ENCODE results near the gene SVEP1. TPM values are rescaled to one million over a fixed set of nuclear protein-coding genes. Genes with fewer than 3 reads are reported as not detected.

SVEP1 gene
- polyA plus RNA-seq, 3 donors: under 0.01 TPM; not detected in 2

- intact Hi-C loops (cut with micrococcal nuclease): loop anchor here in 1 of 2 donors (10.0 kb wide), 1 partner anchor 199 kb away; no protein-coding TSS in a partner anchor
- no peaks in the 10 kb centered on the region for H3K4me1 ChIP-seq (ENCODE audit: control insufficient read depth in 1 of 2, insufficient read depth in 2 of 2, low read length in 2 of 2)
- WGBS (ENCODE audit: insufficient coverage): no CpG with 5 or more reads among the region's 2 CpGs
- H3K79me2 ChIP-seq (ENCODE audit: insufficient read depth, low read length): no peaks in the 10 kb centered on the region
- peaks cover 0 to 3% (median 1%) of the 10 kb centered on the region in 3 donors for H3K27me3 Mint-ChIP-seq (ENCODE audit: low read depth in 3 of 3)
- H3K4me1 Mint-ChIP-seq: peaks cover 4% of the 10 kb centered on the region
- H3K27me3 ChIP-seq (ENCODE audit: control insufficient read depth in 2 of 2, insufficient read depth in 2 of 2, low read length in 2 of 2): no peaks in the 10 kb centered on the region
- no peak overlapping the region for H3K4me2 ChIP-seq (replicated peaks; ENCODE audit: extremely low read depth, low read length, poor library complexity, severe bottlenecking)
- H3K36me3 Mint-ChIP-seq: no peaks in the 10 kb centered on the region
- H2AFZ ChIP-seq (ENCODE audit: insufficient read depth, low read depth, low read length, poor library complexity, severe bottlenecking): no peak overlapping the region
- H3K4me3 Mint-ChIP-seq: peak overlapping the region in 1 of 2 donors; percentile 35
- no peaks in the 10 kb centered on the region for H3K36me3 ChIP-seq (replicated peaks in 1 of 2; ENCODE audit: control insufficient read depth in 1 of 2, insufficient read depth in 2 of 2, low read length in 2 of 2)
- no peaks in the 10 kb centered on the region for H4K20me1 ChIP-seq (ENCODE audit: insufficient read depth, low read length)
- no peak overlapping the region for H3K4me3 ChIP-seq (replicated peaks in 1 of 3; ENCODE audit: low read depth in 2 of 3, low read length in 3 of 3)
- no peak overlapping the region for H3K27ac Mint-ChIP-seq
- DNase-seq: no peak
- TF ChIP-seq CTCF (IDR thresholded peaks at IDR 0.05): no peak
- H3K9ac ChIP-seq (ENCODE audit: insufficient read depth, low read length, poor library complexity, severe bottlenecking): no peak overlapping the region
- no peaks in the 10 kb centered on the region for H3K9me3 ChIP-seq (replicated peaks in 1 of 2; ENCODE audit: control insufficient read depth in 1 of 2, insufficient read depth in 1 of 2, low read length in 2 of 2)
- no peak overlapping the region for H3K27ac ChIP-seq (ENCODE audit: low read depth in 1 of 2, low read length in 2 of 2)
- no peaks in the 10 kb centered on the region for H3K9me3 Mint-ChIP-seq
Measured at GRCh38 chr9:110426052-110426709, 153.4 kb downstream of the SVEP1 start.

- Histone ChIP-seq H3K4me1 (ENCODE audit: control insufficient read depth in 1 of 2, insufficient read depth in 2 of 2, low read length in 2 of 2) (no peaks in the 10 kb centered on the region), H2AFZ (ENCODE audit: insufficient read depth, low read depth, low read length, poor library complexity, severe bottlenecking) (no peak overlapping the region), H3K9ac (ENCODE audit: insufficient read depth, low read length, poor library complexity, severe bottlenecking) (no peak overlapping the region), H3K79me2 (ENCODE audit: insufficient read depth, low read length) (no peaks in the 10 kb centered on the region), H3K27ac (ENCODE audit: low read depth in 1 of 2, low read length in 2 of 2) (no peak overlapping the region), H3K9me3 (replicated peaks in 1 of 2; ENCODE audit: control insufficient read depth in 1 of 2, insufficient read depth in 1 of 2, low read length in 2 of 2) (no peaks in the 10 kb centered on the region), H3K4me2 (replicated peaks; ENCODE audit: extremely low read depth, low read length, poor library complexity, severe bottlenecking) (no peak overlapping the region), H3K27me3 (ENCODE audit: control insufficient read depth in 2 of 2, insufficient read depth in 2 of 2, low read length in 2 of 2) (peaks cover 0 to 4% of the 10 kb centered on the region in 2 donors), H4K20me1 (ENCODE audit: insufficient read depth, low read length) (no peaks in the 10 kb centered on the region), H3K36me3 (replicated peaks in 1 of 2; ENCODE audit: control insufficient read depth in 1 of 2, insufficient read depth in 2 of 2, low read length in 2 of 2) (no peaks in the 10 kb centered on the region), H3K4me3 (replicated peaks in 1 of 3; ENCODE audit: low read depth in 2 of 3, low read length in 3 of 3) (no peak overlapping the region)
- no CpG with 5 or more reads among the region's 2 CpGs for WGBS (ENCODE audit: insufficient coverage)
- H3K27ac Mint-ChIP-seq: no peak overlapping the region
- H3K27me3 Mint-ChIP-seq (ENCODE audit: low read depth in 3 of 3): peaks cover 0 to 3% (median 1%) of the 10 kb centered on the region in 3 donors
- no peak for DNase-seq
- H3K4me3 Mint-ChIP-seq: no peak overlapping the region
- intact Hi-C loops (cut with micrococcal nuclease): no loop called here
- H3K36me3 Mint-ChIP-seq: no peaks in the 10 kb centered on the region
- H3K9me3 Mint-ChIP-seq: peaks cover 0 to 5% (median 2%) of the 10 kb centered on the region in 7 donors
- no peak for TF ChIP-seq CTCF (IDR thresholded peaks at IDR 0.05)
- no peaks in the 10 kb centered on the region for H3K4me1 Mint-ChIP-seq
Measured at GRCh38 chr9:110414471-110414870, 165.1 kb downstream of the SVEP1 start.

Data from CD14-positive monocyte (primary cell).